ENCODE results near the gene ZBTB43.

DNA sequence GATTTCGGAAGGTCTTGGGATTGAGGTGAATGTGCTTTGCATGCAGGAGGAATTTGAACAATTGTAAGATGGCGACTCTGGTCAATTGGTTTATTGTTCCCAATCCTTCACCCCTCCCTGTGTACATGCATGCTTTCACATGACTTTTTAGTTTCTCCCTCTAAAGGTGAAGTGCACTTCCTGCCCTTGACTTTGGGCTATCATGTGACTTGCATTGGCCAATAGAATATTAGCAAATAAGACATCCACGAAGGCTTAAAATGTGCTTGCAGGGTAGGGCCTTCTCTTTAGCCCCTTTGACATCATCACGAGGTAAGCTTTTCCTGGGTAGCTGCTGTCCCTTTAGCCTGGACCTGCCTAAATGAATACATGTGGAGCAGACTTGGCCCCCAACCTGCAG is 8.1 kb upstream of the ZBTB43 start:
- TF ChIP-seq, protein P1, sequence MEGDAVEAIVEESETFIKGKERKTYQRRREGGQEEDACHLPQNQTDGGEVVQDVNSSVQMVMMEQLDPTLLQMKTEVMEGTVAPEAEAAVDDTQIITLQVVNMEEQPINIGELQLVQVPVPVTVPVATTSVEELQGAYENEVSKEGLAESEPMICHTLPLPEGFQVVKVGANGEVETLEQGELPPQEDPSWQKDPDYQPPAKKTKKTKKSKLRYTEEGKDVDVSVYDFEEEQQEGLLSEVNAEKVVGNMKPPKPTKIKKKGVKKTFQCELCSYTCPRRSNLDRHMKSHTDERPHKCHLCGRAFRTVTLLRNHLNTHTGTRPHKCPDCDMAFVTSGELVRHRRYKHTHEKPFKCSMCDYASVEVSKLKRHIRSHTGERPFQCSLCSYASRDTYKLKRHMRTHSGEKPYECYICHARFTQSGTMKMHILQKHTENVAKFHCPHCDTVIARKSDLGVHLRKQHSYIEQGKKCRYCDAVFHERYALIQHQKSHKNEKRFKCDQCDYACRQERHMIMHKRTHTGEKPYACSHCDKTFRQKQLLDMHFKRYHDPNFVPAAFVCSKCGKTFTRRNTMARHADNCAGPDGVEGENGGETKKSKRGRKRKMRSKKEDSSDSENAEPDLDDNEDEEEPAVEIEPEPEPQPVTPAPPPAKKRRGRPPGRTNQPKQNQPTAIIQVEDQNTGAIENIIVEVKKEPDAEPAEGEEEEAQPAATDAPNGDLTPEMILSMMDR (IDR thresholded peaks at IDR 0.05), result no peak
- TF ChIP-seq ZFX (IDR thresholded peaks at IDR 0.05; ENCODE audit: borderline replicate concordance), result no peak
